HCT116 (cell line): ENCODE results near the gene SYNJ2. TPM values are rescaled to one million over a fixed set of nuclear protein-coding genes. Genes with fewer than 3 reads are reported as not detected.

Experiments
- ATAC-seq: fragments of 200-7000 bp; cut with Tn5 transposase; 2 replicates; pipeline ENCODE4 v1.9.1; 2020; ENCODE audit warnings: mild to moderate bottlenecking, moderate library complexity
- BruUV-seq: library from RNA; stranded (reverse); fragments of 400-500 nt; replicated peaks from 2 replicates; lab custom pipeline; 2021; lab: Mats Ljungman, UMichigan
- CTCF ChIA-PET: fragments of 300-600 bp; sonication (Branson Sonifier 250); formaldehyde crosslinking; loops from one replicate; lab custom pipeline; 2021; ENCODE audit warnings: antibody characterized with exemption; lab: Charles Lee
- POLR2A ChIA-PET: fragments of 300-600, 350-600 bp; sonication (Branson Sonifier 250); formaldehyde crosslinking; loops from one replicate; lab custom pipeline; 2021; ENCODE audit warnings: antibody characterized with exemption; lab: Charles Lee
- RAD21 ChIA-PET, 2 experiments: fragments of 300-600 bp; sonication (Branson Sonifier 250); formaldehyde crosslinking; loops; one replicate each; lab custom pipeline; 2023; ENCODE audit warnings: low total read pairs in 2 of 2; ENCODE audit not compliant: uncharacterized antibody in 2 of 2, unreplicated experiment in 2 of 2, low non-redundant PET in 1 of 2; lab: Charles Lee
- DNase-seq: peaks from one replicate; pipeline ENCODE4 v3.0.0-alpha.2; 2010; ENCODE audit warnings: low read depth, low spot score
- H2AFZ ChIP-seq: fragments of 200-600 bp; shearing (Covaris generic), sonication (generic); 2 replicates; pipeline ENCODE4 v1.6.1; 2017; ENCODE audit warnings: low read depth, mixed run types, mixed read lengths, antibody characterized with exemption, low read length; ENCODE audit not compliant: poor library complexity, severe bottlenecking
- H3K27ac ChIP-seq: 2 replicates; pipeline ENCODE4 v1.5.1; 2012; ENCODE audit warnings: low read depth, low read length
- H3K27me3 ChIP-seq: fragments of 200-600 bp; sonication (generic); 2 replicates; pipeline ENCODE4 v1.6.1; 2016; ENCODE audit warnings: mixed run types, low read length, mixed read lengths; ENCODE audit not compliant: insufficient read depth
- H3K36me3 ChIP-seq, 2 experiments: fragments of 200-500 bp in 1 of 2; fragments of 200-600 bp in 1 of 2; sonication (Bioruptor generic) in 1 of 2; sonication (generic) in 1 of 2; 2 replicates each; pipeline versions ENCODE4 v1.5.1 to v1.6.1; 2014 to 2016; ENCODE audit warnings: low read length in 2 of 2, inconsistent platforms in 1 of 2, mixed read lengths in 1 of 2, mixed run types in 1 of 2; ENCODE audit not compliant: insufficient read depth in 2 of 2, control insufficient read depth in 1 of 2
- H3K4me1 ChIP-seq, 2 experiments: fragments of 200-600 bp in 1 of 2; sonication (generic) in 1 of 2; 2 replicates each; pipeline versions ENCODE4 v1.5.1 to v1.6.1; 2012 to 2017; ENCODE audit warnings: low read length in 2 of 2, inconsistent platforms in 1 of 2, mild to moderate bottlenecking in 1 of 2, mixed read lengths in 1 of 2, mixed run types in 1 of 2, moderate library complexity in 1 of 2; ENCODE audit not compliant: insufficient read depth in 2 of 2, control insufficient read depth in 1 of 2
- H3K4me2 ChIP-seq: fragments of 200-600 bp; sonication (generic); 2 replicates; pipeline ENCODE4 v1.6.1; 2017; ENCODE audit warnings: mixed run types, low read length, mixed read lengths
- H3K4me3 ChIP-seq, 2 experiments: fragments of 200-600 bp in 1 of 2; sonication (generic) in 1 of 2; replicated peaks in 1 of 2; 2 replicates each; pipeline ENCODE4 v1.5.1; 2011 to 2016; ENCODE audit warnings: low read length in 2 of 2, control low read depth in 1 of 2, low read depth in 1 of 2, mild to moderate bottlenecking in 1 of 2, mixed read lengths in 1 of 2, mixed run types in 1 of 2
- H3K79me2 ChIP-seq: fragments of 200-600 bp; sonication (generic); 2 replicates; pipeline ENCODE4 v1.6.1; 2017; ENCODE audit warnings: mild to moderate bottlenecking, mixed run types, low read length, moderate library complexity, mixed read lengths; ENCODE audit not compliant: insufficient read depth
- H3K9ac ChIP-seq: fragments of 200-600 bp; sonication (generic); 2 replicates; pipeline ENCODE4 v1.6.1; 2016; ENCODE audit warnings: low read length, mixed read lengths
- H3K9me2 ChIP-seq: fragments of 200-600 bp; sonication (generic), shearing (Covaris generic); 2 replicates; pipeline ENCODE4 v1.6.1; 2017; ENCODE audit warnings: mixed run types, mild to moderate bottlenecking, moderate library complexity; ENCODE audit not compliant: insufficient read depth
- H3K9me3 ChIP-seq, 2 experiments: fragments of 200-500 bp in 1 of 2; fragments of 200-600 bp in 1 of 2; sonication (Bioruptor generic) in 1 of 2; sonication (generic) in 1 of 2; 2 replicates each; pipeline ENCODE4 v1.6.1; 2014 to 2017; ENCODE audit warnings: low read length in 2 of 2, mixed read lengths in 2 of 2, inconsistent platforms in 1 of 2, low read depth in 1 of 2, mild to moderate bottlenecking in 1 of 2, mixed run types in 1 of 2, moderate library complexity in 1 of 2; ENCODE audit not compliant: control insufficient read depth in 1 of 2, insufficient read depth in 1 of 2
- H4K20me1 ChIP-seq: fragments of 200-600 bp; sonication (generic), shearing (Covaris generic); 2 replicates; pipeline ENCODE4 v1.6.1; 2017; ENCODE audit warnings: mixed run types, mild to moderate bottlenecking, moderate library complexity; ENCODE audit not compliant: insufficient read depth
- CEBPB ChIP-seq: IDR thresholded peaks from 2 replicates; pipeline ENCODE4 v1.6.1; 2012; ENCODE audit warnings: low read depth
- EGR1 ChIP-seq: IDR thresholded peaks from 2 replicates; pipeline ENCODE4 v1.6.1; 2012; ENCODE audit warnings: low read depth
- ELF1 ChIP-seq: IDR thresholded peaks from 2 replicates; pipeline ENCODE4 v1.6.1; 2012; ENCODE audit warnings: low read depth, borderline replicate concordance
- EZH2phosphoT487 ChIP-seq: fragments of 200-600 bp; IDR thresholded peaks from 2 replicates; pipeline ENCODE4 v1.6.1; 2018; ENCODE audit warnings: antibody characterized with exemption, borderline replicate concordance
- POLR2AphosphoS5 ChIP-seq: IDR thresholded peaks from 2 replicates; pipeline ENCODE4 v1.6.1; 2011; ENCODE audit warnings: mild to moderate bottlenecking, low read depth, low read length, moderate library complexity
- RAD21 ChIP-seq: IDR thresholded peaks from 2 replicates; pipeline ENCODE4 v1.6.1; 2012; ENCODE audit warnings: low read depth, mild to moderate bottlenecking
- SIN3A ChIP-seq: IDR thresholded peaks from 2 replicates; pipeline ENCODE4 v1.6.1; 2012; ENCODE audit warnings: low read depth
- TCF7L2 ChIP-seq: IDR thresholded peaks from 2 replicates; pipeline ENCODE4 v1.7.0; 2011; ENCODE audit warnings: borderline replicate concordance, inconsistent platforms; ENCODE audit not compliant: insufficient read depth, insufficient read length; ENCODE audit errors: extremely low read depth
- YY1 ChIP-seq: IDR thresholded peaks from 2 replicates; pipeline ENCODE4 v1.6.1; 2011; ENCODE audit warnings: low read length, low read depth, moderate library complexity, mild to moderate bottlenecking; ENCODE audit not compliant: insufficient replicate concordance; ENCODE audit errors: extremely low read depth
- ZNF274 ChIP-seq: fragments of 200-500 bp; sonication (Bioruptor generic); IDR thresholded peaks from 2 replicates; pipeline ENCODE4 v1.6.1; 2014; ENCODE audit warnings: mild to moderate bottlenecking, low read depth, low read length, inconsistent platforms
- intact Hi-C: fragments of 100-400 bp; cut with micrococcal nuclease; formaldehyde crosslinking; loops from 2 replicates; pipeline ENCODE4 v1.10.0; 2022
- total RNA-seq: library from RNA; stranded (reverse); gene quantifications from one replicate; pipeline ENCODE4 v1.2.1, GENCODE V29; 2021; ENCODE audit not compliant: unreplicated experiment
- TF ChIP-seq, protein P1 (sequence below), 3 experiments: fragments of 200-600 bp in 1 of 3; sonication (generic) in 1 of 3; IDR thresholded peaks in 2 of 3; conservative IDR thresholded peaks in 1 of 3; 2 replicates each; pipeline ENCODE4 v1.5.1; 2012 to 2017; ENCODE audit warnings: low read depth in 2 of 3, low read length in 2 of 3, antibody characterized with exemption in 1 of 3, borderline replicate concordance in 1 of 3, control low read depth in 1 of 3, mild to moderate bottlenecking in 1 of 3, mixed read lengths in 1 of 3, mixed run types in 1 of 3, moderate library complexity in 1 of 3; ENCODE audit not compliant: insufficient read depth in 1 of 3
- TF ChIP-seq, protein P2 (sequence below): IDR thresholded peaks from 2 replicates; pipeline ENCODE4 v1.6.1; 2012; ENCODE audit warnings: low read depth
- TF ChIP-seq, protein P3 (sequence below): IDR thresholded peaks from 2 replicates; pipeline ENCODE4 v1.6.1; 2012

Gene SYNJ2
- total RNA-seq, 1 experiment from 2014 or later, result 23.9 TPM

DNA sequence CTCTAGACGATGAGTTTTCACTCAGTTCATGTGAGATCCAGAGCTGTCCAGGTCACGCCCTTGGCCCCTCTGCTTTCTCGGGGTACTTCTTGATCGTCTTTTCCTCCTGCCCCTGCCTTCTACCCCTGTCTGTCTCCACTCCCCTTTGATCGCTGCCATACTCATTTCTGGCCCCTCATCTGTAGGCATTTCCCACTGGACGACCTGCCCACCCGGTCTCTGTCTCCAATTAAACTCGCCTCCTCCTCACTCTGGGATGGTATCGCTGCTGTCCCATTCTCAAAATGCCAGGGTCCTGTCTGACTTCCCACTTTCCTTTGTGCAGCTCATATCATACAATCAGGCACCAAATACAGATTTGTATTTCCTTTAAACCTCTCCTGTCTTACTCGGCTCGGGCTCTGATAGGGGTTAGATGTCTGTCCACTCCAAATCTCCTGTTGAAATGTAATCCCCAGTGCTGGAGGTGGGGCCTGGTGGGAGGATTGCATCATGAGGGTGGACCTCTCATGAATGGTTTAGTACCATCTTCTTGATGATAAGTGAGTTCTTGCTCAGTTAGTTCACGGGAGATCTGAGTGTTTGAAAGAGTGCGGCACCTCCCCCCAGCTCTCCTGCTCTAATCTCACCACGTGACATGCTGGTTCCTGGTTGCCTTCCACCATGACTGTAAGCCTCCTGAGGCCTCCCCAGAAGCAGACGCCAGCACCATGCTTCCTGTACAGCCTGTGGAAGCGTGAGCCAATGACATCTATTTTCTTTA lies 3.5 kb upstream of the SYNJ2 start:
- DNase-seq (no peak), ATAC-seq (no peak)
- CTCF ChIA-PET, result no interaction called here
- Histone ChIP-seq H3K36me3 (no peaks in the 10 kb centered on the region), H3K27ac (no peak overlapping the region), H3K4me1 (peaks cover 6 to 32% of the 10 kb centered on the region in 2 experiments; a peak in 3 of 4 replicates), H3K9me2 (no peaks in the 10 kb centered on the region), H3K79me2 (peaks cover 12% of the 10 kb centered on the region), H4K20me1 (no peaks in the 10 kb centered on the region), H3K4me3 (no peak overlapping the region), H3K4me2 (no peak overlapping the region)
- RAD21 ChIA-PET, result no interaction called here
- POLR2A ChIA-PET, result no interaction called here
- intact Hi-C loops, result no loop called here
- TF ChIP-seq RAD21 (no peak), ELF1 (no peak), SIN3A (no peak), TCF7L2 (no peak), CEBPB (no peak), EZH2phosphoT487 (no peak), YY1 (no peak), ZNF274 (no peak), EGR1 (no peak), POLR2AphosphoS5 (no peak)
- TF ChIP-seq, protein P1, sequence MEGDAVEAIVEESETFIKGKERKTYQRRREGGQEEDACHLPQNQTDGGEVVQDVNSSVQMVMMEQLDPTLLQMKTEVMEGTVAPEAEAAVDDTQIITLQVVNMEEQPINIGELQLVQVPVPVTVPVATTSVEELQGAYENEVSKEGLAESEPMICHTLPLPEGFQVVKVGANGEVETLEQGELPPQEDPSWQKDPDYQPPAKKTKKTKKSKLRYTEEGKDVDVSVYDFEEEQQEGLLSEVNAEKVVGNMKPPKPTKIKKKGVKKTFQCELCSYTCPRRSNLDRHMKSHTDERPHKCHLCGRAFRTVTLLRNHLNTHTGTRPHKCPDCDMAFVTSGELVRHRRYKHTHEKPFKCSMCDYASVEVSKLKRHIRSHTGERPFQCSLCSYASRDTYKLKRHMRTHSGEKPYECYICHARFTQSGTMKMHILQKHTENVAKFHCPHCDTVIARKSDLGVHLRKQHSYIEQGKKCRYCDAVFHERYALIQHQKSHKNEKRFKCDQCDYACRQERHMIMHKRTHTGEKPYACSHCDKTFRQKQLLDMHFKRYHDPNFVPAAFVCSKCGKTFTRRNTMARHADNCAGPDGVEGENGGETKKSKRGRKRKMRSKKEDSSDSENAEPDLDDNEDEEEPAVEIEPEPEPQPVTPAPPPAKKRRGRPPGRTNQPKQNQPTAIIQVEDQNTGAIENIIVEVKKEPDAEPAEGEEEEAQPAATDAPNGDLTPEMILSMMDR (IDR thresholded peaks at IDR 0.05 in 2 of 3, conservative IDR thresholded peaks at IDR 0.05 in 1 of 3; ENCODE audit: borderline replicate concordance in 1 of 3, insufficient read depth in 1 of 3, low read depth in 2 of 3, low read length in 2 of 3), result no peak
- TF ChIP-seq, protein P2, sequence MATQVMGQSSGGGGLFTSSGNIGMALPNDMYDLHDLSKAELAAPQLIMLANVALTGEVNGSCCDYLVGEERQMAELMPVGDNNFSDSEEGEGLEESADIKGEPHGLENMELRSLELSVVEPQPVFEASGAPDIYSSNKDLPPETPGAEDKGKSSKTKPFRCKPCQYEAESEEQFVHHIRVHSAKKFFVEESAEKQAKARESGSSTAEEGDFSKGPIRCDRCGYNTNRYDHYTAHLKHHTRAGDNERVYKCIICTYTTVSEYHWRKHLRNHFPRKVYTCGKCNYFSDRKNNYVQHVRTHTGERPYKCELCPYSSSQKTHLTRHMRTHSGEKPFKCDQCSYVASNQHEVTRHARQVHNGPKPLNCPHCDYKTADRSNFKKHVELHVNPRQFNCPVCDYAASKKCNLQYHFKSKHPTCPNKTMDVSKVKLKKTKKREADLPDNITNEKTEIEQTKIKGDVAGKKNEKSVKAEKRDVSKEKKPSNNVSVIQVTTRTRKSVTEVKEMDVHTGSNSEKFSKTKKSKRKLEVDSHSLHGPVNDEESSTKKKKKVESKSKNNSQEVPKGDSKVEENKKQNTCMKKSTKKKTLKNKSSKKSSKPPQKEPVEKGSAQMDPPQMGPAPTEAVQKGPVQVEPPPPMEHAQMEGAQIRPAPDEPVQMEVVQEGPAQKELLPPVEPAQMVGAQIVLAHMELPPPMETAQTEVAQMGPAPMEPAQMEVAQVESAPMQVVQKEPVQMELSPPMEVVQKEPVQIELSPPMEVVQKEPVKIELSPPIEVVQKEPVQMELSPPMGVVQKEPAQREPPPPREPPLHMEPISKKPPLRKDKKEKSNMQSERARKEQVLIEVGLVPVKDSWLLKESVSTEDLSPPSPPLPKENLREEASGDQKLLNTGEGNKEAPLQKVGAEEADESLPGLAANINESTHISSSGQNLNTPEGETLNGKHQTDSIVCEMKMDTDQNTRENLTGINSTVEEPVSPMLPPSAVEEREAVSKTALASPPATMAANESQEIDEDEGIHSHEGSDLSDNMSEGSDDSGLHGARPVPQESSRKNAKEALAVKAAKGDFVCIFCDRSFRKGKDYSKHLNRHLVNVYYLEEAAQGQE, result no peak
- TF ChIP-seq, protein P3, sequence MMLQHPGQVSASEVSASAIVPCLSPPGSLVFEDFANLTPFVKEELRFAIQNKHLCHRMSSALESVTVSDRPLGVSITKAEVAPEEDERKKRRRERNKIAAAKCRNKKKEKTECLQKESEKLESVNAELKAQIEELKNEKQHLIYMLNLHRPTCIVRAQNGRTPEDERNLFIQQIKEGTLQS, result no peak
- TF ChIP-seq, all 23 proteins: peak for 0
- Histone ChIP-seq H3K27me3 (no peaks in the 10 kb centered on the region), H3K9me3 (no peaks in the 10 kb centered on the region), H3K9ac (no peak overlapping the region), H2AFZ (no peak overlapping the region)
- no TSS peak for BruUV-seq
